BLaER1 (cell line): ENCODE measurements around the gene CELF4.
A peak's percentile ranks its signal among the peaks of the same experiment; 100 is the strongest.

Experiments
- H3K27ac ChIP-seq: shearing (Covaris generic); formaldehyde crosslinking; 2 replicates; pipeline ENCODE4 v1.8.1; 2022
- H3K27me3 ChIP-seq: shearing (Covaris generic); formaldehyde crosslinking; 2 replicates; pipeline ENCODE4 v1.8.1; 2022
- H3K36me3 ChIP-seq: shearing (Covaris generic); formaldehyde crosslinking; 2 replicates; pipeline ENCODE4 v1.8.1; 2022
- H3K4me1 ChIP-seq: shearing (Covaris generic); formaldehyde crosslinking; 2 replicates; pipeline ENCODE4 v1.8.1; 2022
- H3K4me2 ChIP-seq: shearing (Covaris generic); formaldehyde crosslinking; 2 replicates; pipeline ENCODE4 v1.8.1; 2022
- H3K4me3 ChIP-seq: shearing (Covaris generic); formaldehyde crosslinking; 2 replicates; pipeline ENCODE4 v1.8.1; 2022
- H3K9ac ChIP-seq: shearing (Covaris generic); formaldehyde crosslinking; 2 replicates; pipeline ENCODE4 v1.8.1; 2022
- H3K9me3 ChIP-seq: shearing (Covaris generic); formaldehyde crosslinking; 2 replicates; pipeline ENCODE4 v1.8.1; 2022
- H4K20me1 ChIP-seq: shearing (Covaris generic); formaldehyde crosslinking; 2 replicates; pipeline ENCODE4 v1.8.1; 2022
- Cebpa-rat ChIP-seq: shearing (Covaris generic); IDR thresholded peaks from 2 replicates; pipeline ENCODE4 v1.8.1; 2022

CELF4 gene

GRCh38 chr18:37322492-37323035 lies 243.0 kb downstream of the CELF4 start:
- no peaks in the 10 kb centered on the region for H3K9me3 ChIP-seq
- no peak overlapping the region for H3K4me2 ChIP-seq
- no peaks in the 10 kb centered on the region for H3K36me3 ChIP-seq
- H3K4me3 ChIP-seq, result no peak overlapping the region
- H3K9ac ChIP-seq, result no peak overlapping the region
- H3K27ac ChIP-seq, result no peak overlapping the region
- no peak for TF ChIP-seq Cebpa-rat
- H3K4me1 ChIP-seq, result peaks cover 15% of the 10 kb centered on the region
- no peaks in the 10 kb centered on the region for H4K20me1 ChIP-seq
- H3K27me3 ChIP-seq, result no peaks in the 10 kb centered on the region

- H3K27me3 ChIP-seq, result no peaks in the 10 kb centered on the region
- no peak for TF ChIP-seq Cebpa-rat
- no peaks in the 10 kb centered on the region for H4K20me1 ChIP-seq
- peaks cover 15% of the 10 kb centered on the region for H3K4me1 ChIP-seq
- no peaks in the 10 kb centered on the region for H3K9me3 ChIP-seq
- H3K9ac ChIP-seq, result no peak overlapping the region
- H3K4me2 ChIP-seq, result peak overlapping the region; percentile 30; the same call in 1 of the 2 replicates
- no peak overlapping the region for H3K4me3 ChIP-seq
- H3K27ac ChIP-seq, result no peak overlapping the region
- no peaks in the 10 kb centered on the region for H3K36me3 ChIP-seq
Measured at GRCh38 chr18:37321582-37322491, 243.8 kb downstream of the CELF4 start.

- Histone ChIP-seq H3K27me3 (no peaks in the 10 kb centered on the region), H3K9me3 (no peaks in the 10 kb centered on the region), H3K36me3 (no peaks in the 10 kb centered on the region), H3K4me2 (no peak overlapping the region), H3K4me3 (no peak overlapping the region), H3K9ac (no peak overlapping the region), H3K4me1 (peaks cover 15% of the 10 kb centered on the region), H3K27ac (no peak overlapping the region), H4K20me1 (no peaks in the 10 kb centered on the region)
- TF ChIP-seq Cebpa-rat, result no peak
Measured at GRCh38 chr18:37320317-37320716, 245.3 kb downstream of the CELF4 start.

GRCh38 chr18:37318360-37319355 lies 246.9 kb downstream of the CELF4 start:
- H3K4me3 ChIP-seq, result no peak overlapping the region
- H3K9ac ChIP-seq, result no peak overlapping the region
- no peaks in the 10 kb centered on the region for H3K9me3 ChIP-seq
- H3K4me1 ChIP-seq, result peaks cover 15% of the 10 kb centered on the region
- H3K36me3 ChIP-seq, result no peaks in the 10 kb centered on the region
- TF ChIP-seq Cebpa-rat, result no peak
- no peaks in the 10 kb centered on the region for H3K27me3 ChIP-seq
- no peak overlapping the region for H3K4me2 ChIP-seq
- no peaks in the 10 kb centered on the region for H4K20me1 ChIP-seq
- no peak overlapping the region for H3K27ac ChIP-seq

- H3K9me3 ChIP-seq, result no peaks in the 10 kb centered on the region
- no peak overlapping the region for H3K9ac ChIP-seq
- H3K4me3 ChIP-seq, result no peak overlapping the region
- peaks cover 15% of the 10 kb centered on the region for H3K4me1 ChIP-seq
- no peak overlapping the region for H3K4me2 ChIP-seq
- no peak for TF ChIP-seq Cebpa-rat
- no peaks in the 10 kb centered on the region for H4K20me1 ChIP-seq
- H3K27me3 ChIP-seq, result no peaks in the 10 kb centered on the region
- no peaks in the 10 kb centered on the region for H3K36me3 ChIP-seq
- no peak overlapping the region for H3K27ac ChIP-seq
Measured at GRCh38 chr18:37317486-37317885, 248.1 kb downstream of the CELF4 start.

- no peaks in the 10 kb centered on the region for H3K9me3 ChIP-seq
- H3K4me1 ChIP-seq, result peaks cover 9% of the 10 kb centered on the region
- H3K4me2 ChIP-seq, result no peak overlapping the region
- no peaks in the 10 kb centered on the region for H3K27me3 ChIP-seq
- no peaks in the 10 kb centered on the region for H4K20me1 ChIP-seq
- no peak overlapping the region for H3K9ac ChIP-seq
- TF ChIP-seq Cebpa-rat, result no peak
- no peaks in the 10 kb centered on the region for H3K36me3 ChIP-seq
- H3K4me3 ChIP-seq, result no peak overlapping the region
- no peak overlapping the region for H3K27ac ChIP-seq
Measured at GRCh38 chr18:37316468-37316867, 249.1 kb downstream of the CELF4 start.

- no peak for TF ChIP-seq Cebpa-rat
- H3K4me2 ChIP-seq, result no peak overlapping the region
- no peaks in the 10 kb centered on the region for H4K20me1 ChIP-seq
- no peak overlapping the region for H3K27ac ChIP-seq
- H3K27me3 ChIP-seq, result no peaks in the 10 kb centered on the region
- no peaks in the 10 kb centered on the region for H3K9me3 ChIP-seq
- no peaks in the 10 kb centered on the region for H3K36me3 ChIP-seq
- peaks cover 9% of the 10 kb centered on the region for H3K4me1 ChIP-seq
- H3K9ac ChIP-seq, result no peak overlapping the region
- no peak overlapping the region for H3K4me3 ChIP-seq
Measured at GRCh38 chr18:37315935-37316334, 249.7 kb downstream of the CELF4 start.

- no peak for TF ChIP-seq Cebpa-rat
- H3K36me3 ChIP-seq, result no peaks in the 10 kb centered on the region
- no peak overlapping the region for H3K4me2 ChIP-seq
- H3K9ac ChIP-seq, result no peak overlapping the region
- H4K20me1 ChIP-seq, result no peaks in the 10 kb centered on the region
- no peak overlapping the region for H3K4me3 ChIP-seq
- H3K27ac ChIP-seq, result no peak overlapping the region
- no peaks in the 10 kb centered on the region for H3K27me3 ChIP-seq
- no peaks in the 10 kb centered on the region for H3K9me3 ChIP-seq
- H3K4me1 ChIP-seq, result peaks cover 12% of the 10 kb centered on the region
Measured at GRCh38 chr18:37314534-37314933, 251.1 kb downstream of the CELF4 start.

- Histone ChIP-seq H3K36me3 (no peaks in the 10 kb centered on the region), H3K4me2 (no peak overlapping the region), H3K4me3 (no peak overlapping the region), H3K4me1 (peaks cover 12% of the 10 kb centered on the region), H3K27me3 (no peaks in the 10 kb centered on the region), H4K20me1 (no peaks in the 10 kb centered on the region), H3K27ac (no peak overlapping the region), H3K9me3 (no peaks in the 10 kb centered on the region), H3K9ac (no peak overlapping the region)
- TF ChIP-seq Cebpa-rat, result no peak
Measured at GRCh38 chr18:37313624-37314023, 252.0 kb downstream of the CELF4 start.
